Renal cortex interstitium (tissue), 11 donors: ENCODE results near the gene EMC1. TPM values are rescaled to one million over a fixed set of nuclear protein-coding genes. Genes with fewer than 3 reads are reported as not detected.
"Not testable (repeated sequence)": the region's sequence is repeated elsewhere in the genome, so short reads cannot be mapped to it uniquely, and the experiment has no call there.

ENCODE experiments used
- DNase-seq, 11 donors: peaks; one replicate each; pipeline ENCODE4 v3.0.0-alpha.2; 2013; ENCODE audit warnings: low read depth in 9 of 11, low spot score in 4 of 11; ENCODE audit errors: extremely low read depth in 1 of 11
- polyA plus RNA-seq, 3 donors: library from polyadenylated mRNA; unstranded; fragments of 120-200 nt; gene quantifications; one replicate each; pipeline ENCODE4 v1.2.1, GENCODE V29; 2013; ENCODE audit not compliant: insufficient read length in 3 of 3

Gene EMC1
- polyA plus RNA-seq, 3 donors = 47.9 to 51.9 (median 50.9) TPM

DNA sequence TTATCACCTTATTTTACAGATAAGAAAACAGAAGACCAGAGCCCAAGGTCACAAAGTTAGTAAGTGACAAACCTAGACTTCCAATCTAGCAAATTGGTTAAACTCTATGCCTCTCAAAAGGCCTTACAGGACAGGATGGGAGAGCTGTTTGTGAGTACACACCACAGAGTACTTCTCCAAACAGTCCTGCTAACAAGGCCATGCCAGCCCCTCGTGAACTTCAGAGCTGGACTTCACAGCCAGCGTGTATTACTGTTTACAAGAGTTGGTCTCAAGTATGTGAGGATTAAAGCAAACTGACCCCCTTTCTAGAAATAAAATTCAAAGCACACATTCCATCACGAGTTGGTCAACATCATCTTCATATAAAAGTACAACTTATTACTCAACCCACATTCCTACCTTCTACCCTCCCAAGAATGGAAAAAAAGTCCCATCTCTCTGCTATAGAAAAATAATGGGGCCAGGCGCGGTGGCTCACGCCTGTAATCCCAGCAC lies 21.4 kb downstream of the EMC1 start:
- DNase-seq = no peak

DNA sequence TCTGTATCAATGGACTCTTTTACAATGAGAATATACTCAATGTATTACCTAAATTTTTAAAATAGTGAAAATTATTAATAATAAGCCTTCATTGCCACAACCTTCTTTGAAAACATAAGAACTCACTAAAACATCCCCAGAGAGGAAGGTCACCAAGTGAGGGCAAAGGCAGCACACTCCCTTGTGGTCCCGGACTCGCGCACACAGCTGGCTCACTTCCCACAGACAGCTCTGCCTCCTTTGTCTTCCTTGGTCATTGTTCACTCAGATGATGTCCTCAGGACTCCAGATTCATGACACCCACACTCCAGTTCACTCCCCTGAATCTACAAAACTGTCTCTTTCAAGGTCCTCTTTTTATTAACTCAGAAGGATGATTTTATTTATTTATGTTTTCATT lies 22.1 kb downstream of the EMC1 start:
- DNase-seq = no peak

GRCh38 chr1:19222979-19223824 lies 28.1 kb downstream of the EMC1 start:
- DNase-seq = no peak

- DNase-seq = no peak
Observed at GRCh38 chr1:19222573-19222972, 28.8 kb downstream of the EMC1 start.

- DNase-seq = peak in 7 of 11 donors; percentile 6 to 45 (median 29)
Observed at GRCh38 chr1:19220991-19221390, 30.3 kb downstream of the EMC1 start.

DNA sequence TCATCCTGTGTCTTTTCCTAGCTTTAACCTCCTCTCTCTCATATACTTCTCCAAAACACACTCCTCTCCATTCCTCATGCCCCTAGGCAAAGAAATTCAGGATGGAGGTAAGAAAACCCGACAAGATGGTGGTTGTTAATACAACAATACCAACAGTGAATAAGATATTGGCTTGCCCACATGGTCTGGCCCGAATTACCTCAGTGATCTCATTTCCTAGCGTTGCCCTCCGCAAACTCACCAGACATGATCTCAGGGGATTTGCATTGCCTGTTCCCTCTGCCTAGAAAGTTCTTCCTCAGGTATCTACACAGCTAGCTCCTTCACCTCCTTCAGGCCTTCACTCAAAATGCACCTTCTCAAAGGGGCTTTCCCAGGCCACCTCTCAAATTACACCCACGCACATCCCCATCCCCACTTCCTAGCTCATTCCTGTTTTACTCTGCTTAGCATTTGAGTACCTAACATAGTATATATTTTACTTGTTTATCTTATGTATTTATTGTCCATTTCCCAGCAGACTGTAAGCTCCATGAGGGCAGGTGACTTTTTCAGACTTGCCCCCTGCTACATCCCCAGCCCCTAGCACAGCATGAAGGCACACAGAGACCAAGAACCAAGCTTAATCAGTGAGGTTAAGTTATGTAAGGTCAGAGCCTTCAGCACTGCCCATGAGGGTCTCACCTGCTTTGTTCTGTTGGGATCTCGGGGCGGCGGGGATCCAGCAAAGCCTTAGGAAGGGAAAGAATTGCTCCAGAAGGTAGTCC lies 31.1 kb downstream of the EMC1 start:
- no peak for DNase-seq

DNA sequence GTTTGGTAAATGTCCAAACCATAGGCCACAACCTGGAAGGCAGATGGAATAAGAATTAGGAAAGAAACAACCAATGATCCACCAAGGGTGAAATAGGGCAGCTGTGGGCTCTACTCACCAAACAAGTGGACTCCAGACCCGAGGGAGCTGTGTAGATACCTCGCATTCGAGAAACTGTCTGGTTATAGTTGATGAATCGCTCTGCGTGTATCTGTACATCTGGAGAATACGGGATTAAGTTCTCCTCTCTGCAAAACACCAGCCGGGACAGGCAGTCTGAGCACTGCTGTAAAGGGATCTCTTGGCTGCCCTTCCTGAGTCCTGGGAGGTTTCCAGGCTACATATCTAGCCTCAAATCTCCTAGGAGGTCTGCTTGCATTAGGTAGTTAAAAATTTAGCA lies 31.9 kb downstream of the EMC1 start:
- no peak for DNase-seq

DNA sequence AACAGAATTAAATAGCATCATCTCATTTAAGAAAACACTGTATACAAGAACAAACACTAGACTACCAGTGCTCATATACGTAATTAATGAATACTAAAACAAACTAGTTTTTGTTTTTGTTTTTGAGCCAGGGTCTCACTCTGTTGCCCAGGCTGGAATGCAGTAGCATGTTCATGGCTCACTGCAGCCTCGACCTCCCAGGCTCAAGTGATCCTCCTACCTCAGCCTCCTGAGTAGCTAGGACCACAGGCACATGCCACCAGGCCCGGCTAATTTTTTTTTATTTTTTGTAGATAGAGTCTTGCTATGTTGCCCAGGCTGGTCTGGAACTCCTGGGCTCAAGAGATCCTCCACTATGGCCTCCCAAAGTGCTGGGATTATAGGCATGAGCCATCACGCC lies 34.7 kb downstream of the EMC1 start:
- not testable (repeated sequence) for DNase-seq

DNA sequence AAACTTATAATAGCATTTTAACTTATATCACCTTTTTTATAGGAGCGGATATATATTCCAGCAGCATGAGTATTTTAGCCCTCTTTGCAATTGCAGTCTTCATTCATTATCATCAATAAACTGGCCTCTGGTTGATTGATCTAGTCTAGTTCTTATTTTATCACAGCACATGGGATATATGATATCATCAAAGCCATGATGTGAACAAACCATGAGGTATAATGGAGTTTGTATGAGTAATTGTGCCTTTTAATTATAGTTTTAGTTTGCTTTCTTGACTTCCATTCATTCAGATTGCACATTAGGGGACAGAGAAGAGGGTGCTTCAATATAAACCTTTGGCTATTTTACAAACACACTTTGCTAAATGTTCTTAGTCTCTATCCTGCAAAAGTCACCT lies 37.7 kb downstream of the EMC1 start:
- DNase-seq = no peak

DNA sequence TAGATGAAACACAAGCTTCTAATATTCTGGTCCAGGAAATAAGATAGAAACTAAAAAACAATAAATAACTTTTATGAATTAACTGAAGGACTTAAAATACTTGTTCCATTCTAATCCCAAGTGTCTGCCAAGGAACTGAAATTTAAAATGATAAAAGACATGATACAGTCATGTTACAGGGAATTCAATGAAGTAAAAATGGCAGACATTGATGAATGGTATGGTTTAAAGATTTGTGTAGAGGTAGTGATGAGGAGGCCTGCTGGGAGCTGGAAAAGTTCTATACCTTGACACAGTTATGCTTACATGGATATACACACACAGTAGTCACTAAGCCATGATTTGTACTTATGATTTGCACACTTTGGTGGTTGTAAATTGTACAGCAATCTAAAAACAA lies 39.2 kb downstream of the EMC1 start:
- no peak for DNase-seq

DNA sequence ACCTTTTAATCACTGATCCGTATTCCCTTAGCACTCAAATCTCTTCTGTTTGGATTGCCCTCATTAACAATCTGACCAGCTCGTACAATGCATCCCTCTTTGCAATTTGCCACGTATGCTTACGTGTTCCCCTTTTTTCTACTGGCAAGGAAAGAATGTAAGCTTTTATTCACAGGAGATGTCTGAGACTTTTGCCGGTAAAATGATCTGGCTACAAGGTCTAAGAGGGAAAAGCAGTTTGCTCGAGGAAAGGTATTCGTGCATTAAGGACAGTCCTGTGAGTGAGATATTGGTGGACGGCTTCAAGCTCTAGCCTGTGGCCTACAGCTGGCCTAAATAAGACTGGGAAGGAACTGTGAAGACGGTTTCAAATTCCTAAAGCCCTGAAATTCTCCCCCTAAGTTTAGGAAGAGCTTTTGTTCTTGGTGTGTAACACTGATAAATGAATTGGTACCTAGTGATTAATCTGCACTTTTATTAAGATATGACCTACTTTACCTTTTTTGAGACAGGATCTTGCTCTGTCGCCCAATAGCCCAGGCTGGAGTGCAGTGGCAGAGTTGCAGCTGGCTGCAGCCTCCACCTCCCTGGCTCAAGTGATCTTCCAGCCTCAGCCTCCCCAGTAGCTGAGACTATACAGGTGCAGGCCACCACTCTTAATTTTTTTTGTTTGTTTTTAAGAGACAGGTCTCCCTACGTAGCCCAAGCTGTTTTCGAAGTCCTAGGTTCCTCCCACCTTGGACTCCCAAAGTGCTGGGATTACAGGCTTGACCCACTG lies 40.4 kb downstream of the EMC1 start:
- peak in 7 of 11 donors; percentile 7 to 29 (median 8) for DNase-seq

DNA sequence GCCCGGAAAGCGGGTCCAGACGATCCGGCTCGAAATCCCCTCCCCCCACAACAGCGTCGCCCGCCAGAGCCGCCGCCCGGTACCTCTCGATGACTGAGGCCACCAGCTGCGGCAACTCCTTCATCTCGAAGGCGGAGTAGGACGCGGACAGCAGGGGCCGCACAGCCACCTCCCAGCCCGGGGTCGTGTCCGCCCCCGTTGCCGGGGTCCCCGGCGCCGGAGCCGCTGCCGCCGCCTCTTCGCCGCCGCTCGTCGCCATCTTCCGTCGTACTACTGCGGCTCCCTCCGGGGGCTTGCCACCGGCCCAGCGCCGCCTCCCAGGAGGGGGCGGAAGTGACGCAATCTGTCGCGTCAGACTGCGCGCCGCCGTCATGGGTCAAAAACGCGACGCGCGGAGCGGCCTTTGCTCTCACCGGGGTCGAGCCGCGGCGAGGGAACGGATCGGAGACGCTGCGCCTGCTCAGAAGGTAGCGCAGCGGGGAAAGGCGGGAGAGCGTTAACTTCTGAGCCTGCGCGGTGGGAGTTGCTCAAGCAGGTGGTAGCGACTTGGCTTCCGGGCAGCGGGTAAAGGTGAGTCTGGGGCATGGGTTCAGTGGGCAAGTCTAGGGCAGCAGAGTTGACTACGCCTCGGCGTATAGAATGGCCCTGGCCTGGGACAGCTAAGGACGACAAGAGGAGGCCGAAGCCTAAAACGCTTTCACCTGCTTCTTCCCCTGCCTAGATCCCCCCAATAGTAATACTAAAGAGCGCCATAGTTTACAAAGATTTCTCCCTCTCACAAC lies 41.1 kb downstream of the EMC1 start, which contains the start of gene UBR4:
TSS of gene UBR4 (minus strand) at position 277 of the 782 bp plus-strand sequence. CDS start at position 259, 18 bp downstream.
- DNase-seq = peak; percentile 88 to 96 (median 93)

DNA sequence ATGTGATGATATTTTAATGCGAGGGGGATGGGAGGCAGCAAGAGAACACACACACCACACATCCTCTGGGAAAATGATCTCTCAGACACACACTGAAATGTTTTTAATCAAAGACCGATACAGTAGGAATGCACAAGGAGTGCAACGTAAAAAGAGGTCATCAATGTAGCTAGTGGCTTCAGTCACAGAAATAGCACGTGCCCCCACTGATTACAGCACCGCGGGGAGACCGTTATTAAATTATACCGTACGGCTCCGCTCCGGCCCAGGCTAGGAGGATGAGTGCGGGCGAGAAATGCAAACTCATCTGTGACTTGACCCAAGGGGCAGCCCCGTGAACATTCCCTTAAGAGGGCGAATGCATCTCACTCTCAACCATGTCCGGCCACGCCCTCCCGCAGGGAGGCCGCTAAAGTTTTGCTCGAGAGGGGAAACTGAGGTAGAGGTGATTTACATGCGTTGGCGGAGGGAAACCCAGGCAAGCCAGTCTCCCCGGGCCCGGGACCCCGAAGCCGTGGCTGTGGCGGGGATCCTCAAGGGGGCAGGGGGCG lies 41.8 kb downstream of the EMC1 start:
- DNase-seq = peak in 8 of 11 donors; percentile 3 to 31 (median 20)

DNA sequence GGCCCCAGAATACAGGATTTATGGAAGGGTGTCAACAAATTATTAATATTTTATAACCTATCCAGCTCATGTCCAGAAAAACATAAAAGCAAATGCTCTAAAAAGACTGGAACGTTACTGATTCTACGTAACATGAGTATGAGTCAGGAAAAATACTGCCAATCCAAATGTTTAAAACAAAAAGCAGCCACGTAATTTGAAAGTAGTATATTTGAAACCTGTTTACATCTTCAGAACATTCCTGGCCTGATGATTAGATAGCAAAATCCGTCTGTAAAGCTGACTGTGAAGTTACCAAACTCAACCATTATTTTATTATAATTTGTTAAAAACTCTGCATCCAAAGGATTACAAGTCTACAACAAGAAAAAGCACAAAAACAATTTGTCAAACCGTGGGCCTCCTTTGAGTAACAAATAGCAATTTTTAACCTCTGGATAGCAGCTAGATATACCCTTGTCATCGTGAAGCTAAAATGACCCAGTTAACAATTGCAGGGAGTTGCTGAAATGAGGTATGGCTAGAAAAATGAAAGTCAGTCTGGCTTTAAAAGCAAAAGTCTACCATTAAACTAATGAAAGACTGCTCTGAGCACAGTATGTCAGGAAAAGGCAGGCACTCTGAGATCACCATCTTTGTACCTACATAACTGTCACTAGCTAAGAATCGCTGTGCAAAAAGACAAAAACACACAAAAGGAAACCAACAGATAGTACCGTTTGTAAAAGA lies 42.5 kb downstream of the EMC1 start:
- DNase-seq = peak in 2 of 11 donors; percentile 2 to 7

- no peak for DNase-seq
Observed at GRCh38 chr1:19206947-19207346, 44.4 kb downstream of the EMC1 start.

DNA sequence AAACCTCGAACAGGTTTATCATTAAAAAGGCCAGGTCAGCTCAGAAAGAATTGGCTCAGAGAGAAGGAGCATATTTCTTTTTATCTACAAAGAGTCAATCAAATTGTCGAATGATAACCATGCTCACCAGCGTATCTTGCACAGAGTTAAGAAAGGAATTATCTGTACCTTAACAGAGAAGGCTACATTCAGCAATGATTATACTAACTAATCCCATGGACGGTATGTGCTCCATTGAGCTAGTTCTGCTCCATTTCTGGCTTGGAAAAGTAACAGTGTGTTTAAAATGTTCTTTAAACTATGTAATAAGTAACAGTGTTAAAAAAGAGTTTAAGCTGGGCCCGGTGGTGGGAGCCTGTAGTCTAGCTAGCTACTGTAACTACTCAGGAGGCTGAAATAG lies 45.5 kb downstream of the EMC1 start:
- no peak for DNase-seq

DNA sequence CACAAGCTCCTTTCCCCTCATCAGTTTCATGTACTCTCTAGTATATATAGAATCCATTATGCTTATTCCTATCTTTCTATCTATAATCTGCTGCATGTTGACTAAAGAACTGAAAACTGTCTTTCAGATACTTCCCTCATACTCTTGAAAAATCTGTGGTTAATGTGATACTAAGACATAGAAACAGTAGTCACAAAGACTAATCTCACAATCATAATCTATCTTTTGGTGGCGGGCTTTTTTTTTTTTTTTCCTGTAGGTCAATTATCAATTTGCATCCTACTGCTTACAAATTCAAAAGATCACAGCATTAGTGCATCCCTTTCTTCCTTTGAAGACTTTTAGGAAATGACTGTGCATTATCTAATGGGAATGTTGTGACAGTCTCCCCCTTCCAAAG lies 45.9 kb downstream of the EMC1 start:
- no peak for DNase-seq
